Effector memory CD4-positive, alpha-beta T cell (primary cell): ENCODE data around the gene HSBP1.

Experiments
- DNase-seq, 3 donors: peaks; one replicate each; pipeline ENCODE4 v3.0.0-alpha.2; 2020
- H3K27ac ChIP-seq: 2 replicates; pipeline ENCODE4 v1.7.0; 2013; ENCODE audit warnings: mild to moderate bottlenecking, low read length, moderate library complexity; ENCODE audit not compliant: insufficient read depth, poor library complexity, severe bottlenecking
- H3K27me3 ChIP-seq: replicated peaks from 2 replicates; pipeline ENCODE4 v1.7.0; 2013; ENCODE audit warnings: mild to moderate bottlenecking, low read length; ENCODE audit not compliant: insufficient read depth, control insufficient read depth, poor library complexity, severe bottlenecking
- H3K36me3 ChIP-seq: 2 replicates; pipeline ENCODE4 v1.7.0; 2013; ENCODE audit warnings: mild to moderate bottlenecking, low read length, moderate library complexity; ENCODE audit not compliant: control insufficient read depth, insufficient read depth
- H3K4me1 ChIP-seq: 2 replicates; pipeline ENCODE4 v1.7.0; 2013; ENCODE audit warnings: low read length, mild to moderate bottlenecking; ENCODE audit not compliant: control insufficient read depth, insufficient read depth, poor library complexity, severe bottlenecking
- H3K4me3 ChIP-seq: 2 replicates; pipeline ENCODE4 v1.7.0; 2013; ENCODE audit warnings: low read length, low read depth, mild to moderate bottlenecking; ENCODE audit not compliant: insufficient read depth, poor library complexity, severe bottlenecking
- H3K9me3 ChIP-seq: 2 replicates; pipeline ENCODE4 v1.7.0; 2013; ENCODE audit warnings: mild to moderate bottlenecking, low read length, moderate library complexity; ENCODE audit not compliant: control insufficient read depth

HSBP1 gene

GRCh38 chr16:83779886-83780285 lies 27.9 kb upstream of the HSBP1 start:
- H3K4me1 ChIP-seq = no peaks in the 10 kb centered on the region
- H3K9me3 ChIP-seq = no peaks in the 10 kb centered on the region
- DNase-seq = no peak
- H3K4me3 ChIP-seq = no peak overlapping the region
- H3K36me3 ChIP-seq = no peaks in the 10 kb centered on the region
- H3K27me3 ChIP-seq = no peaks in the 10 kb centered on the region
- H3K27ac ChIP-seq = no peak overlapping the region

- H3K27me3 ChIP-seq = no peaks in the 10 kb centered on the region
- no peak for DNase-seq
- H3K27ac ChIP-seq = no peak overlapping the region
- H3K4me1 ChIP-seq = no peaks in the 10 kb centered on the region
- no peaks in the 10 kb centered on the region for H3K9me3 ChIP-seq
- no peak overlapping the region for H3K4me3 ChIP-seq
- H3K36me3 ChIP-seq = no peaks in the 10 kb centered on the region
Observed at GRCh38 chr16:83785455-83785854, 22.3 kb upstream of the HSBP1 start.

- Histone ChIP-seq H3K36me3 (no peaks in the 10 kb centered on the region), H3K27me3 (no peaks in the 10 kb centered on the region), H3K4me1 (no peaks in the 10 kb centered on the region), H3K9me3 (no peaks in the 10 kb centered on the region), H3K27ac (no peak overlapping the region), H3K4me3 (no peak overlapping the region)
- DNase-seq = no peak
Observed at GRCh38 chr16:83789642-83790401, 18.0 kb upstream of the HSBP1 start.

- H3K9me3 ChIP-seq = no peaks in the 10 kb centered on the region
- H3K36me3 ChIP-seq = no peaks in the 10 kb centered on the region
- H3K27me3 ChIP-seq = no peaks in the 10 kb centered on the region
- no peak for DNase-seq
- H3K27ac ChIP-seq = no peak overlapping the region
- no peak overlapping the region for H3K4me3 ChIP-seq
- no peaks in the 10 kb centered on the region for H3K4me1 ChIP-seq
Observed at GRCh38 chr16:83791916-83792315, 15.9 kb upstream of the HSBP1 start.

DNA sequence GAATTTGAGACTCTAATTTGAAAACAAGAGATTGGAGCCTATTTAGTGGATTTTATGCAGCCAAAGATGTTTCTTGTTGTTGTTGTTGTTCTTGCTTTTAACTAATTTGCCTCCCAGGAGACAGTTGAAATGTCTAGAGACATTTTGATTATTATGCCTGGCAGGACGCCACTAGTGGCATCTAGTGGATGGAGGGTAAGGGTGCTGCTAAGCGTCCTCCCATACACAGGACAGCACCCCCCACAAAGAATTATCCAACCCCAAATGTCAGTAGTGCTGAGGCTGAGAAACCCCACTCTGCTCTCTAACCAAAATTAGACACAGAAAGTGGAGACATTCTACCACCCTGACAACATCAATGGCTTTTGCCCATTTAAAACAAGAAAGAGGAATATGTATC lies 15.4 kb upstream of the HSBP1 start:
- Histone ChIP-seq H3K36me3 (no peaks in the 10 kb centered on the region), H3K4me3 (no peak overlapping the region), H3K9me3 (no peaks in the 10 kb centered on the region), H3K27me3 (no peaks in the 10 kb centered on the region), H3K27ac (no peak overlapping the region), H3K4me1 (no peaks in the 10 kb centered on the region)
- no peak for DNase-seq

DNA sequence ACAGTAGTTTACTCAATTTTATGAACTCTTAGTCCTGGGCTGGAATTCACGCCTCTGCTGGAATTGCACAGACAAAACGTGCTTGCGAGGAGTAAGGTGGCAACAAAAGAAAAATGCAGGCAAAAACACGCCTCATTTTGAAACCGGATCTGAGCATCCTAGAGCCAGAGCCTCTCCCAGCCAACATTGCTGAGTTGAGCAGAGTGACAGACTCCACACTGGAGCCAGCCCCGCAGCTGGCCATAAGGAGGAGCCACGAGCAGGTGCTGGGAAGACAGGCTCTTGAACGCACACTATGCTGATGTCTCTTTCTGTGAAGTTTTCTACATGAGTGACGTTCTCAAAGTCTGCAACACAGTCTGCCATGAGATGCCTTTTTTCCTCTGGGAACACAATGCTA lies 14.6 kb upstream of the HSBP1 start:
- H3K9me3 ChIP-seq = no peaks in the 10 kb centered on the region

GRCh38 chr16:83794860-83795554 lies 12.8 kb upstream of the HSBP1 start:
- no peak for DNase-seq
- no peak overlapping the region for H3K27ac ChIP-seq
- H3K4me1 ChIP-seq = no peaks in the 10 kb centered on the region
- H3K36me3 ChIP-seq = no peaks in the 10 kb centered on the region
- H3K9me3 ChIP-seq = no peaks in the 10 kb centered on the region
- no peaks in the 10 kb centered on the region for H3K27me3 ChIP-seq
- H3K4me3 ChIP-seq = no peak overlapping the region

More for the DNA sequence above, 14.6 kb upstream of the HSBP1 start:
- H3K27me3 ChIP-seq = no peaks in the 10 kb centered on the region
- no peak overlapping the region for H3K27ac ChIP-seq
- H3K4me1 ChIP-seq = no peaks in the 10 kb centered on the region
- no peaks in the 10 kb centered on the region for H3K36me3 ChIP-seq
- no peak overlapping the region for H3K4me3 ChIP-seq
- DNase-seq = no peak

DNA sequence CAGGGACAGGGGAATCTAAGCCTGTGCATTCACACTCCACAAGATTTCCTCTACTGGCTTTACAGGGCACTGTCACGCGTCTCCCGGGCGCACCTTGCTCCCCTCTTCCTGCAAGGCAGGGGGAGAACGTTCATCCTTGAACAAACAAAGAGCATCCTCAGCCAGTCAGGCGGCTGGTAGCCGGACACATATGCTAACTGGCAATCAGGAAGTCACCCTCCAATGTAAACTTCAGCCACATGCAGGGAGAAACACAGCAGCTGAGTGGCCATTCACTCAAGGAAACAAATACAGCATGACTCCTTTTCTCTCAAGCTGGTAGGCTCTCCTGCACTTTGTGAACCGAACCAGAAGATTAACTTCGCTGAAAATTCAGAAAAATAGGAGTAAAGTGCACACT lies 10.8 kb upstream of the HSBP1 start:
- Histone ChIP-seq H3K36me3 (no peaks in the 10 kb centered on the region), H3K27ac (no peak overlapping the region), H3K4me1 (no peaks in the 10 kb centered on the region), H3K27me3 (no peaks in the 10 kb centered on the region), H3K4me3 (no peak overlapping the region), H3K9me3 (no peaks in the 10 kb centered on the region)
- no peak for DNase-seq

- DNase-seq = no peak
- no peak overlapping the region for H3K27ac ChIP-seq
- H3K9me3 ChIP-seq = no peaks in the 10 kb centered on the region
- no peak overlapping the region for H3K4me3 ChIP-seq
- H3K27me3 ChIP-seq = no peaks in the 10 kb centered on the region
- no peaks in the 10 kb centered on the region for H3K36me3 ChIP-seq
- no peaks in the 10 kb centered on the region for H3K4me1 ChIP-seq
Observed at GRCh38 chr16:83799336-83799735, 8.4 kb upstream of the HSBP1 start.

DNA sequence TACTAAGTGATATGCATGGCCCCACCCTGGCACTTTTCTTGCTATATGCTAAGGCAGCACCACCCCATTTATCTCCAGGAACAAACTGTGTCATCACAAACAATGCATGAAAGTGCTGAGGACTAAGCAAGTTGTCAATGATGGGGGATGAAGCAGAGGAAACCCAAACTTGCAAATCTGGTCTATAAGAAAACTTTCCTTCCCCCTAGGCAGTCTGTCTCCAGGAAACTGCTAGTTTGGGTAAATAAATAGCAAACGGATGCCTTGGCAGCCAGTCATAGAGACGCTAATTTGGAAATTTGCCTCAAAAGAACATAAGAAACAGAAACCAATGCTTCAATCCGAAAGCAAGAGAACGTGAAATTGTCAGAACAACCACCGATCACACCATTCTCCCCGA lies 5.6 kb upstream of the HSBP1 start:
- no peaks in the 10 kb centered on the region for H3K27me3 ChIP-seq
- no peak for DNase-seq
- no peaks in the 10 kb centered on the region for H3K9me3 ChIP-seq
- H3K27ac ChIP-seq = no peak overlapping the region
- H3K4me3 ChIP-seq = no peak overlapping the region
- no peaks in the 10 kb centered on the region for H3K4me1 ChIP-seq
- no peaks in the 10 kb centered on the region for H3K36me3 ChIP-seq
